OCI-LY3 (cell line): ENCODE measurements around the gene SMIM28.

Experiments
- H2AFZ ChIP-seq: fragments of 200-600, 300-600 bp; shearing (Covaris generic); 2 replicates; pipeline ENCODE4 v1.6.0; 2014; ENCODE audit warnings: antibody characterized with exemption, low read depth, low read length
- H3K27ac ChIP-seq: fragments of 200-600, 300-600 bp; sonication (generic); 2 replicates; pipeline ENCODE4 v1.5.1; 2014; ENCODE audit warnings: mild to moderate bottlenecking, low read length, moderate library complexity, mixed read lengths
- H3K27me3 ChIP-seq: fragments of 200-600, 300-600 bp; sonication (generic); 2 replicates; pipeline ENCODE4 v1.6.1; 2014; ENCODE audit warnings: low read depth, low read length, mixed read lengths
- H3K36me3 ChIP-seq: fragments of 200-600, 300-600 bp; sonication (generic); replicated peaks from 2 replicates; pipeline ENCODE3; 2014; ENCODE audit warnings: low read depth, low read length, mixed read lengths
- H3K4me1 ChIP-seq: fragments of 300-600, 200-600 bp; sonication (generic); 2 replicates; pipeline ENCODE4 v1.6.1; 2014; ENCODE audit warnings: low read length, mixed read lengths
- H3K4me2 ChIP-seq: fragments of 200-600, 300-600 bp; sonication (generic); 2 replicates; pipeline ENCODE4 v1.6.1; 2014; ENCODE audit warnings: low read length, mixed read lengths
- H3K4me3 ChIP-seq: fragments of 300-600, 200-600 bp; sonication (generic); 2 replicates; pipeline ENCODE4 v1.5.1; 2014; ENCODE audit warnings: antibody characterized with exemption, mild to moderate bottlenecking, low read length, moderate library complexity
- H3K79me2 ChIP-seq: fragments of 300-600, 200-600 bp; shearing (Covaris generic); 2 replicates; pipeline ENCODE4 v1.6.1; 2014; ENCODE audit warnings: mild to moderate bottlenecking, low read length, mixed read lengths
- H3K9ac ChIP-seq: fragments of 300-600, 200-600 bp; shearing (Covaris generic); 2 replicates; pipeline ENCODE4 v1.6.0; 2014; ENCODE audit warnings: mild to moderate bottlenecking, low read length, moderate library complexity
- H3K9me3 ChIP-seq: fragments of 200-600, 300-600 bp; shearing (Covaris generic); 2 replicates; pipeline ENCODE4 v1.6.1; 2014; ENCODE audit warnings: low read length, mixed read lengths; ENCODE audit not compliant: insufficient read depth
- H4K20me1 ChIP-seq: fragments of 200-600, 300-600 bp; sonication (generic); 2 replicates; pipeline ENCODE4 v1.6.1; 2016; ENCODE audit warnings: low read length, mixed read lengths; ENCODE audit not compliant: insufficient read depth
- CTCF ChIP-seq: fragments of 200-600, 300-600 bp; sonication (generic); IDR thresholded peaks from 2 replicates; pipeline ENCODE4 v1.5.1; 2014; ENCODE audit warnings: antibody characterized with exemption, low read length, low read depth
- EZH2phosphoT487 ChIP-seq: fragments of 200-600 bp; shearing (Covaris generic); IDR thresholded peaks from 2 replicates; pipeline ENCODE4 v1.6.1; 2018; ENCODE audit warnings: antibody characterized with exemption, mixed run types, low read depth

Gene SMIM28

GRCh38 chr6:138377042-138377441, 663 bp upstream of the SMIM28 start:
- Histone ChIP-seq H3K4me3 (no peak overlapping the region), H3K4me1 (no peaks in the 10 kb centered on the region), H3K79me2 (no peaks in the 10 kb centered on the region), H4K20me1 (no peaks in the 10 kb centered on the region), H3K27me3 (no peaks in the 10 kb centered on the region), H3K4me2 (no peak overlapping the region), H2AFZ (no peak overlapping the region), H3K9me3 (no peaks in the 10 kb centered on the region), H3K27ac (no peak overlapping the region), H3K36me3 (no peaks in the 10 kb centered on the region), H3K9ac (no peak overlapping the region)
- TF ChIP-seq EZH2phosphoT487: no peak
- no peak for TF ChIP-seq CTCF

DNA sequence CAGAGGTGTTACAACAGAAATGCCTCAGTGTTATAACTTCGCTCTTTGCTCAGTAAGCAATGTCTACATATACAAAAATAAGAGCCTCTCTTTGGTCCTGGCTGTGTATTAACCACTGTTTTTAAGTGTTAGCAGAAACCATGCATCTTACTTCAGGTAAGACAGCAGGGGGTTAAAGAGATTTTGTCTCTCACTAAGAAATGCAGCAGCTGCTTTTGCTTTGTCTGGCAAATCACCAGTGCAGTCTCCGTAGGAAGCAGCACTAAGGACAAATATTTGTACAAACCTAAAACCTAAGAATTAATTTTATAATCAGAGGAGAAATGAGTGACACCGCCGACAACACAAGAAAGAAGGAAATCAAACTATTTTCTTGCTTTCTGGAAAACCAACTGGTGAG, 758 bp downstream of the SMIM28 start:
- no peaks in the 10 kb centered on the region for H3K79me2 ChIP-seq
- no peak overlapping the region for H3K4me3 ChIP-seq
- H3K9ac ChIP-seq: no peak overlapping the region
- no peak overlapping the region for H3K27ac ChIP-seq
- H3K4me2 ChIP-seq: no peak overlapping the region
- no peaks in the 10 kb centered on the region for H3K9me3 ChIP-seq
- H3K27me3 ChIP-seq: no peaks in the 10 kb centered on the region
- no peaks in the 10 kb centered on the region for H3K4me1 ChIP-seq
- H4K20me1 ChIP-seq: no peaks in the 10 kb centered on the region
- no peaks in the 10 kb centered on the region for H3K36me3 ChIP-seq
- no peak for TF ChIP-seq EZH2phosphoT487
- no peak for TF ChIP-seq CTCF
- H2AFZ ChIP-seq: no peak overlapping the region

- Histone ChIP-seq H2AFZ (no peak overlapping the region), H3K4me2 (no peak overlapping the region), H3K79me2 (no peaks in the 10 kb centered on the region), H3K9ac (no peak overlapping the region), H3K27me3 (no peaks in the 10 kb centered on the region), H3K4me3 (no peak overlapping the region), H4K20me1 (no peaks in the 10 kb centered on the region), H3K36me3 (no peaks in the 10 kb centered on the region), H3K4me1 (no peaks in the 10 kb centered on the region), H3K9me3 (no peaks in the 10 kb centered on the region), H3K27ac (no peak overlapping the region)
- TF ChIP-seq CTCF: no peak
- TF ChIP-seq EZH2phosphoT487: no peak
These were observed 5.0 kb downstream of the SMIM28 start for GRCh38 chr6:138382498-138383265.

GRCh38 chr6:138383776-138384175, 6.1 kb downstream of the SMIM28 start:
- Histone ChIP-seq H4K20me1 (no peaks in the 10 kb centered on the region), H3K27me3 (no peaks in the 10 kb centered on the region), H3K4me3 (no peak overlapping the region), H3K27ac (no peak overlapping the region), H3K9me3 (no peaks in the 10 kb centered on the region), H3K79me2 (no peaks in the 10 kb centered on the region), H3K36me3 (no peaks in the 10 kb centered on the region), H3K4me1 (no peaks in the 10 kb centered on the region), H3K9ac (no peak overlapping the region), H3K4me2 (no peak overlapping the region), H2AFZ (no peak overlapping the region)
- TF ChIP-seq EZH2phosphoT487 (no peak), CTCF (no peak)
